ENCODE measurements around the gene ALS2. TPM values are rescaled to one million over a fixed set of nuclear protein-coding genes. Genes with fewer than 3 reads are reported as not detected.
"Not testable (repeated sequence)": the region's sequence is repeated elsewhere in the genome, so short reads cannot be mapped to it uniquely, and the experiment has no call there.

ALS2 gene
- total RNA-seq, 1 donor from 2014 or later, result 28.4 TPM

DNA sequence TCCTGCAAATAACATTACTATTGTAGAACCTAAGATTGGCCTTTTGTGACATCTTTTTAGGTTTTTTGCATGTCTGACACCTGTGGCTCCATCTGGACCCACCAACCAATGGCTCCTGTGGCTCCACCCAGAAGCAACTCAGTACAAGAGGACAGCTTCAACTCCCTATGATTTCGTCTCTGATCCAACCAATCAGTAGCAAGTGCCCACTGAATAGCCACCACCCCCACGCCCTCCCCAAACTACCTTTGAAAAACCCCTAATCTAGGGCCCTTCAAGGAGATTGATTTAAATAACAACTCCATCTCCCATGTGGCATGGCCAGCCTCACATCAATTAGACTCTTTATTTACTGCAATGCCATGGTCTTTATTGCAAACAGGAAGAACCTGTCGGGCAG lies 105.9 kb downstream of the ALS2 start:
- DNase-seq (ENCODE audit: low spot score), result no peak
- peaks cover 32% of the 10 kb centered on the region for H3K4me1 Mint-ChIP-seq (ENCODE audit: low read depth)
- H3K9me3 Mint-ChIP-seq (ENCODE audit: low read depth), result no peaks in the 10 kb centered on the region
- TF ChIP-seq, protein P1, sequence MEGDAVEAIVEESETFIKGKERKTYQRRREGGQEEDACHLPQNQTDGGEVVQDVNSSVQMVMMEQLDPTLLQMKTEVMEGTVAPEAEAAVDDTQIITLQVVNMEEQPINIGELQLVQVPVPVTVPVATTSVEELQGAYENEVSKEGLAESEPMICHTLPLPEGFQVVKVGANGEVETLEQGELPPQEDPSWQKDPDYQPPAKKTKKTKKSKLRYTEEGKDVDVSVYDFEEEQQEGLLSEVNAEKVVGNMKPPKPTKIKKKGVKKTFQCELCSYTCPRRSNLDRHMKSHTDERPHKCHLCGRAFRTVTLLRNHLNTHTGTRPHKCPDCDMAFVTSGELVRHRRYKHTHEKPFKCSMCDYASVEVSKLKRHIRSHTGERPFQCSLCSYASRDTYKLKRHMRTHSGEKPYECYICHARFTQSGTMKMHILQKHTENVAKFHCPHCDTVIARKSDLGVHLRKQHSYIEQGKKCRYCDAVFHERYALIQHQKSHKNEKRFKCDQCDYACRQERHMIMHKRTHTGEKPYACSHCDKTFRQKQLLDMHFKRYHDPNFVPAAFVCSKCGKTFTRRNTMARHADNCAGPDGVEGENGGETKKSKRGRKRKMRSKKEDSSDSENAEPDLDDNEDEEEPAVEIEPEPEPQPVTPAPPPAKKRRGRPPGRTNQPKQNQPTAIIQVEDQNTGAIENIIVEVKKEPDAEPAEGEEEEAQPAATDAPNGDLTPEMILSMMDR (IDR thresholded peaks at IDR 0.05), result no peak
- no peaks in the 10 kb centered on the region for H3K36me3 Mint-ChIP-seq (ENCODE audit: low read depth)
- no peak overlapping the region for H3K4me3 Mint-ChIP-seq (ENCODE audit: unreplicated experiment)
- no peaks in the 10 kb centered on the region for H3K27me3 Mint-ChIP-seq (ENCODE audit: low read depth)
- H3K27ac Mint-ChIP-seq (ENCODE audit: unreplicated experiment), result no peak overlapping the region

DNA sequence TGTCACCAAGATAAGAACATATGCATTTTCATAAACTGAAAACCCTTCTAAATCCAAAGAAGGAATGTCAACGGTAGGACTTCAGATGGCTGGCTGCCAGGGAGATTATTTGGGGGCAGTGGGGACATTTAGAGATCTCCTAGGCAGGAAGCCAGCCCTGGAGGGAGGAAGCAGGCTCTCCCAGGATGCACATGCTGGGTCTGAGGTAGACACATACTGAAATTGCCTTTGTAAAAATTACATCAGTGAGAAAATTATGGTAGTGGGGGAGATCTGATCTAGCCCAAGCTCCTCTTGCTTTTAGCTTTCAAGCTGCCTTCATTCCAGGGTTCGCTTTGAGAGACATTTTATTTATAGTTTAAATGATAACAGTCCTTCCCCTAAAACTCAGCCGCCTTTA lies 106.4 kb downstream of the ALS2 start:
- Mint-ChIP-seq H3K27me3 (ENCODE audit: low read depth) (no peaks in the 10 kb centered on the region), H3K27ac (ENCODE audit: unreplicated experiment) (no peak overlapping the region), H3K36me3 (ENCODE audit: low read depth) (no peaks in the 10 kb centered on the region), H3K4me1 (ENCODE audit: low read depth) (peaks cover 32% of the 10 kb centered on the region), H3K9me3 (ENCODE audit: low read depth) (no peaks in the 10 kb centered on the region), H3K4me3 (ENCODE audit: unreplicated experiment) (no peak overlapping the region)
- no peak for DNase-seq (ENCODE audit: low spot score)
- TF ChIP-seq, protein P1 (IDR thresholded peaks at IDR 0.05), result no peak

DNA sequence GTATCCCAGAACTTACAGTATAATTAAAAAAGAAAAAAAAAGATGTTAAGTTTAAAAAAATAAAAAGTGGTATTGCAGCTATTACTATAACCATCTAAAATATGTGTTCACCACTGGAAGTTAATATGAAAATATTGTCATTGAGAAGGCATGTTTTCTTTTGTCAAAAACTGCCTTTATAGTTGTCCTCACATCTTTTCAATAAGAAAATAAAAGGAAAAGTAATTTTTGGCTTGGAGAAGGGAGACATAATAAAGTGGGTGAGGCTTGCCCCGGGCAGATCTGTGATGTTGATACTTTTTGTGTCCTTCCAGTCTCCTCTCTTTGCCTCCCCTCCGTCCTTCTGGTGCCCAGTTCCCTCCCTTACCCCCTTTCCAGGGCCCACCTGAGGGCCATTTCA lies 107.2 kb downstream of the ALS2 start:
- H3K27ac Mint-ChIP-seq (ENCODE audit: unreplicated experiment), result peak overlapping the region; percentile 79
- TF ChIP-seq, protein P1 (IDR thresholded peaks at IDR 0.05), result no peak

DNA sequence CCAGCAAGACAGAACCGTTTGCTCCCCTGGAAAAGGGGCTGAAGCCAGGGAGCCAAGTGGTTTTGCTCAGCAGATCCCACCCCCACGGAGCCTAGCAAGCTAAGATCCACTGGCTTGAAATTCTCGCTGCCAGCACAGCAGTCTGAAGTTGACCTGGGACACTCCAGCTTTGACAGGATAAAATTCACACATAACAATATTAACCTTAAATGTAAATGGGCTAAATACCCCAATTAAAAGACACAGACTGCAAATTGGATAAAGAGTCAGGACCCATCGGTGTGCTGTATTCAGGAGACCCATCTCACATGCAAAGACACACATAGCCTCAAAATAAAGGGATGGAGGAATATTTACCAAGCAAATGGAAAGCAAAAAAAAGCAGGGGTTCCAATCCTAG lies 109.5 kb downstream of the ALS2 start:
- DNase-seq (ENCODE audit: low spot score); H3K36me3 Mint-ChIP-seq (ENCODE audit: low read depth); H3K9me3 Mint-ChIP-seq (ENCODE audit: low read depth); H3K4me3 Mint-ChIP-seq (ENCODE audit: unreplicated experiment); H3K27me3 Mint-ChIP-seq (ENCODE audit: low read depth); H3K27ac Mint-ChIP-seq (ENCODE audit: unreplicated experiment): not testable (repeated sequence)
- peaks cover 35% of the 10 kb centered on the region for H3K4me1 Mint-ChIP-seq (ENCODE audit: low read depth)

More for the DNA sequence above, 107.2 kb downstream of the ALS2 start:
- Mint-ChIP-seq H3K4me3 (ENCODE audit: unreplicated experiment) (no peak overlapping the region), H3K36me3 (ENCODE audit: low read depth) (no peaks in the 10 kb centered on the region), H3K27me3 (ENCODE audit: low read depth) (no peaks in the 10 kb centered on the region), H3K9me3 (ENCODE audit: low read depth) (peaks cover 4% of the 10 kb centered on the region), H3K4me1 (ENCODE audit: low read depth) (peaks cover 34% of the 10 kb centered on the region)
- no peak for DNase-seq (ENCODE audit: low spot score)

DNA sequence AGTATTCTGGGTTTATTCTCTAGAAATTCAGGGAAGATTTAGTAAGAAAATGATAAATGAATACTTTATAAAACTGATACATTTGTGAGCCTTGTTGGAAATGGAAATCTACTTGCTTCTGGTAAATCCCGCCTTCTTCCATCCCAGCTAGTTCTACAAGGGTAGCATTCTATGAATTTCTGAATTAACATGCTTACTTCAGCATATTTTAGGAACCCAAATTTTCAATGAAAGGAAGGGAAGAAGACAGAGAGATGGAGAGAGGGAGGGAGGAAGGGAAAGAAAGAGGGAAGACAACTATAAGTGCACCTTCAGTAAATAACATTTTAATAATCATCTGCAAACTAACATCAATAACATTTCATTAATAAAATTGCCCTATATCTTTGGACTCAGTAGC lies 110.9 kb downstream of the ALS2 start:
- H3K9me3 Mint-ChIP-seq (ENCODE audit: low read depth), result peaks cover 7% of the 10 kb centered on the region
- H3K27ac Mint-ChIP-seq (ENCODE audit: unreplicated experiment), result no peak overlapping the region
- H3K4me1 Mint-ChIP-seq (ENCODE audit: low read depth), result peaks cover 42% of the 10 kb centered on the region
- DNase-seq (ENCODE audit: low spot score), result no peak
- no peak overlapping the region for H3K4me3 Mint-ChIP-seq (ENCODE audit: unreplicated experiment)
- no peaks in the 10 kb centered on the region for H3K27me3 Mint-ChIP-seq (ENCODE audit: low read depth)
- H3K36me3 Mint-ChIP-seq (ENCODE audit: low read depth), result no peaks in the 10 kb centered on the region
- TF ChIP-seq, protein P1 (IDR thresholded peaks at IDR 0.05), result no peak

DNA sequence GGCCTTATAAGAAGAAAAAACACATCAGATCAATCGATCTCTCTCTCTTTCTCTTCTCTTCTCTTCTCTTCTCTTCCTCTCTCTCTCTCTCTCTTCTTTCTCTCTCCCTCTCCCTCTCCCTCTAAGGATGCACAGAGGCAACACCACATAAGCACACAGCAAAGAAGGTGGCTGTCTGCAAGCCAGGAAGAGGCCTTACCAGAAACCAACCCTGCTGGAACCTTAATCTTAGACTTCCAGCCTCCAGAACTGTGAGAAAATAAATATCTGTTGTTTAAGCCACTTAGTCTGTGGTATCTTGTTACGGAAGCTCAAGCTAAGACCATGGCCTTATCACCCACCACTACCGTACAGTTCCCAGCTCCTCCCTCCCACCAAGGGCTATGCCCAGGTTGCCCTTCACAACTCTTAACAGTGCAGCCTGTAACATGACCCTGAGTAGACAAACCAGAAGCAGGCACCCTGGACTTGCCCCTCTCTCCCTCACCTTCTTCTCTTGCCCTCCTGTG lies 112.3 kb downstream of the ALS2 start:
- no peak overlapping the region for H3K4me3 Mint-ChIP-seq (ENCODE audit: unreplicated experiment)
- H3K27ac Mint-ChIP-seq (ENCODE audit: unreplicated experiment), result no peak overlapping the region
- no peak for DNase-seq (ENCODE audit: low spot score)
- peaks cover 7% of the 10 kb centered on the region for H3K9me3 Mint-ChIP-seq (ENCODE audit: low read depth)
- TF ChIP-seq, protein P1 (IDR thresholded peaks at IDR 0.05), result no peak
- no peaks in the 10 kb centered on the region for H3K27me3 Mint-ChIP-seq (ENCODE audit: low read depth)
- no peaks in the 10 kb centered on the region for H3K36me3 Mint-ChIP-seq (ENCODE audit: low read depth)
- H3K4me1 Mint-ChIP-seq (ENCODE audit: low read depth), result peaks cover 33% of the 10 kb centered on the region
